Neural cell (in vitro differentiated cells): ENCODE results near the gene ZFP36L2. TPM values are rescaled to one million over a fixed set of nuclear protein-coding genes. Genes with fewer than 3 reads are reported as not detected.

ENCODE experiments used
- H2AFZ ChIP-seq: fragments of 200-600, 300-800 bp; sonication (generic), shearing (Covaris generic); 2 replicates; pipeline ENCODE4 v1.6.0; 2014; ENCODE audit warnings: low read depth, mild to moderate bottlenecking, antibody characterized with exemption, low read length, moderate library complexity
- H3F3A ChIP-seq: fragments of 200-600 bp; shearing (Covaris generic); 2 replicates; pipeline ENCODE4 v1.6.1; 2016; ENCODE audit warnings: mild to moderate bottlenecking, moderate library complexity, mixed read lengths, antibody characterized with exemption, low read length; ENCODE audit not compliant: insufficient read depth, poor library complexity, severe bottlenecking
- H3K27ac ChIP-seq: fragments of 200-600, 300-800 bp; sonication (generic), shearing (Covaris generic); 2 replicates; pipeline ENCODE4 v1.5.1; 2014; ENCODE audit warnings: mild to moderate bottlenecking, low read length, moderate library complexity
- H3K27me3 ChIP-seq: fragments of 300-800, 200-600 bp; sonication (generic), shearing (Covaris generic); 2 replicates; pipeline ENCODE4 v1.6.0; 2014; ENCODE audit warnings: mild to moderate bottlenecking, low read depth, low read length, moderate library complexity; ENCODE audit not compliant: insufficient read depth
- H3K36me3 ChIP-seq: fragments of 300-800, 200-600 bp; sonication (generic), shearing (Covaris generic); 2 replicates; pipeline ENCODE4 v1.5.1; 2014; ENCODE audit warnings: mild to moderate bottlenecking, antibody characterized with exemption, low read length, moderate library complexity; ENCODE audit not compliant: insufficient read depth
- H3K4me2 ChIP-seq: fragments of 300-800, 200-600 bp; sonication (generic), shearing (Covaris generic); 2 replicates; pipeline ENCODE4 v1.6.0; 2014; ENCODE audit warnings: mild to moderate bottlenecking, low read length
- H3K4me3 ChIP-seq: fragments of 300-800, 200-600 bp; sonication (generic), shearing (Covaris generic); 2 replicates; pipeline ENCODE4 v1.5.1; 2014; ENCODE audit warnings: mild to moderate bottlenecking, low read length, moderate library complexity
- H3K79me2 ChIP-seq: fragments of 200-600 bp; shearing (Covaris generic); replicated peaks from 2 replicates; pipeline ENCODE4 v1.6.0; 2014; ENCODE audit warnings: mild to moderate bottlenecking, low read length, moderate library complexity; ENCODE audit not compliant: insufficient read depth
- H3K9ac ChIP-seq: fragments of 300-800, 200-600 bp; sonication (generic), shearing (Covaris generic); 2 replicates; pipeline ENCODE4 v1.6.1; 2016; ENCODE audit warnings: mild to moderate bottlenecking, low read length, mixed read lengths
- H3K9me2 ChIP-seq: fragments of 200-600 bp; shearing (Covaris generic); 2 replicates; pipeline ENCODE4 v1.6.1; 2016; ENCODE audit warnings: mild to moderate bottlenecking, low read length, mixed read lengths; ENCODE audit not compliant: insufficient read depth
- H3K9me3 ChIP-seq: fragments of 200-600, 300-800 bp; sonication (generic), shearing (Covaris generic); 2 replicates; pipeline ENCODE4 v1.6.1; 2016; ENCODE audit warnings: mild to moderate bottlenecking, mixed run types, low read length, moderate library complexity, mixed read lengths
- H4K20me1 ChIP-seq: fragments of 200-600 bp; shearing (Covaris generic); 2 replicates; pipeline ENCODE4 v1.6.1; 2016; ENCODE audit warnings: mild to moderate bottlenecking, mixed run types; ENCODE audit not compliant: insufficient read depth
- CTCF ChIP-seq: fragments of 450-650 bp; IDR thresholded peaks from 2 replicates; pipeline ENCODE4 v1.5.1; 2014; ENCODE audit warnings: antibody characterized with exemption, mild to moderate bottlenecking, moderate library complexity; ENCODE audit not compliant: poor library complexity, severe bottlenecking
- EP300 ChIP-seq: fragments of 450-650 bp; conservative IDR thresholded peaks from 2 replicates; pipeline ENCODE4 v1.6.1; 2014; ENCODE audit warnings: antibody characterized with exemption, mild to moderate bottlenecking, moderate library complexity; ENCODE audit not compliant: poor library complexity, severe bottlenecking
- EZH2 ChIP-seq: fragments of 200-600, 300-800 bp; shearing (Covaris generic), sonication (generic); IDR thresholded peaks from 2 replicates; pipeline ENCODE4 v1.6.1; 2014; ENCODE audit warnings: antibody characterized with exemption, low read length, borderline replicate concordance, mild to moderate bottlenecking; ENCODE audit not compliant: insufficient read depth, poor library complexity, severe bottlenecking
- MXI1 ChIP-seq: fragments of 450-650 bp; conservative IDR thresholded peaks from 2 replicates; pipeline ENCODE4 v1.6.1; 2014; ENCODE audit warnings: antibody characterized with exemption, mild to moderate bottlenecking; ENCODE audit not compliant: poor library complexity, severe bottlenecking
- POLR2AphosphoS5 ChIP-seq: IDR thresholded peaks from 2 replicates; pipeline ENCODE4 v1.6.1; 2012
- RAD21 ChIP-seq: fragments of 450-650 bp; conservative IDR thresholded peaks from 2 replicates; pipeline ENCODE4 v1.6.1; 2014; ENCODE audit warnings: antibody characterized with exemption, mild to moderate bottlenecking, moderate library complexity
- REST ChIP-seq: IDR thresholded peaks from 2 replicates; pipeline ENCODE4 v1.6.1; 2012; ENCODE audit warnings: borderline replicate concordance
- SMC3 ChIP-seq: fragments of 450-650 bp; conservative IDR thresholded peaks from 2 replicates; pipeline ENCODE4 v1.6.1; 2014; ENCODE audit warnings: antibody characterized with exemption, mild to moderate bottlenecking, moderate library complexity; ENCODE audit not compliant: poor library complexity
- TAF1 ChIP-seq: IDR thresholded peaks from 2 replicates; pipeline ENCODE4 v1.6.1; 2012; ENCODE audit warnings: low read depth
- polyA plus RNA-seq: library from polyadenylated mRNA; depleted of rRNA; stranded (reverse); fragments of >200 nt; gene quantifications from 2 replicates; pipeline ENCODE4 v1.2.3, GENCODE V29; 2014

ZFP36L2 gene
- polyA plus RNA-seq, 1 donor from 2014 or later: 0.33 TPM

GRCh38 chr2:43220760-43221123 lies 5.7 kb downstream of the ZFP36L2 start:
- Histone ChIP-seq H2AFZ (no peak overlapping the region), H3F3A (peaks cover 6% of the 10 kb centered on the region), H4K20me1 (no peaks in the 10 kb centered on the region), H3K9me3 (peaks cover 8% of the 10 kb centered on the region), H3K9me2 (no peaks in the 10 kb centered on the region), H3K4me2 (no peak overlapping the region), H3K79me2 (peaks cover 9% of the 10 kb centered on the region), H3K27me3 (peaks cover 22% of the 10 kb centered on the region), H3K36me3 (no peaks in the 10 kb centered on the region), H3K9ac (no peak overlapping the region), H3K4me3 (no peak overlapping the region), H3K27ac (no peak overlapping the region)
- TF ChIP-seq SMC3: no peak
- TF ChIP-seq EZH2: no peak
- no peak for TF ChIP-seq RAD21
- TF ChIP-seq TAF1: no peak
- TF ChIP-seq EP300: no peak
- no peak for TF ChIP-seq CTCF
- no peak for TF ChIP-seq REST
- no peak for TF ChIP-seq MXI1
- TF ChIP-seq POLR2AphosphoS5: no peak

- Histone ChIP-seq H4K20me1 (no peaks in the 10 kb centered on the region), H3K79me2 (peaks cover 9% of the 10 kb centered on the region), H3K4me3 (no peak overlapping the region), H3F3A (peaks cover 6% of the 10 kb centered on the region), H3K36me3 (no peaks in the 10 kb centered on the region), H3K4me2 (no peak overlapping the region), H3K27me3 (peaks cover 17% of the 10 kb centered on the region), H3K9ac (no peak overlapping the region), H3K9me2 (no peaks in the 10 kb centered on the region), H3K9me3 (peaks cover 5% of the 10 kb centered on the region), H2AFZ (no peak overlapping the region), H3K27ac (no peak overlapping the region)
- TF ChIP-seq REST (no peak), RAD21 (no peak), CTCF (no peak), MXI1 (no peak)
These were observed 6.1 kb downstream of the ZFP36L2 start for GRCh38 chr2:43220229-43220751.
